IPS-NIHi11 (cell line): ENCODE results near the gene COL21A1.

Experiments used
- DNase-seq: peaks from one replicate; pipeline ENCODE4 v3.0.0; 2012; ENCODE audit warnings: mixed read lengths, low spot score

COL21A1 gene

DNA sequence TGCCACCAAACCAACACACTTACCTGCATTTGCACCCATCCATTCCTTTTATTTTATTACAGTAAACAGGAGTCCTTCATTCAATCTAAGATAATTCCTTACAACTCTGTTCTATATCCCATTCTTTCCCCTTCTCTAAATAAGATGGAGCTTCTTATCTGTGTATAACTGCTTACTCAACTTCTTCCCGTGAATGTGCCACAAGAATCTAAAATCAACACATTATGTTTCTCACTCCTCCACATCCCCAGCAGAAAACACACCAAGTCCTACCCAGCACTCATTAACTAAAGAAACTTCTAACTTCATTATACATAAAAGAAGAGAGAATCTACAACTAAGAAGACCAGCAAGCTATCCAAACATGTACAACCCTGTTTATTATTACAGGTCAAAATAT is 141.1 kb downstream of the COL21A1 start:
- no peak for DNase-seq

GRCh38 chr6:56104591-56104990 is 142.8 kb downstream of the COL21A1 start:
- DNase-seq = no peak

- DNase-seq = no peak
Measured at GRCh38 chr6:56102216-56102615, 145.2 kb downstream of the COL21A1 start.

DNA sequence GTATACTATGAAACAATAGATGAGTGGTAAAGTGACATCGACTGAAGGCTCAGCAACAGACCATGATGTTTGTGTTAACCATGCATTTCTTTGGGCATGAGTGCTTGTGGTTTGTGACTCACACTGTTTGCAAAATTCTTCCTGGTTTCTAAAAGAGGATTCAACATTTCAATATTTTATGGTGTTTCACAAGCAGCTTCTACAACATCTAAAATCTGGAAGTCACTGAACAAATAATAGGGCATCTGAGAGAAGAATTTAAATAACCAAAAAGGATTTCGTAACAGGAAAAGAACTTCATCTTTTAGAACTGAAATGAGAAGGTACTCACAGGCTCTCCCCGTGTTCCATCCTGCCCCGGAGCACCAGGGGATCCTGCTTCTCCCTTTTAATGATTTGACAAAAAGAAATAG is 146.2 kb downstream of the COL21A1 start:
- no peak for DNase-seq

- DNase-seq = no peak
Measured at GRCh38 chr6:56096946-56097621, 150.3 kb downstream of the COL21A1 start.

DNA sequence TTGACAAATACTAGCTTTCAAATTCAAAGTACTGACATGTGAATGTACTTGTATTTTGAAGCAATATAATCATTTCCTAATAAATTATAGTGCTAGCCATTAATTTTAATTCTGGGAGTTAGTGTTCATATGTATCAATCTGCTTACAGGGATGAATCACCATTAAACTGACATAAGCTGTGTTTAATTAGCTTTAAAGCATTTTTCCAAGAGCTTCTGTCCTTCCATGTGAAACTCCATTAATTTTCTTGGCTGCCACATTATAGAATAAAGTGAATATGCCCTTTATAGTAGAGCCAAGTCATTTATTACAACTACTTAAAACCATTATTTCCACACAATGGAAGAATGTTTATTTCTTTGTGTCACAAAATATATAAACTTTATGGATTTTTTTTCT is 150.8 kb downstream of the COL21A1 start:
- no peak for DNase-seq

DNA sequence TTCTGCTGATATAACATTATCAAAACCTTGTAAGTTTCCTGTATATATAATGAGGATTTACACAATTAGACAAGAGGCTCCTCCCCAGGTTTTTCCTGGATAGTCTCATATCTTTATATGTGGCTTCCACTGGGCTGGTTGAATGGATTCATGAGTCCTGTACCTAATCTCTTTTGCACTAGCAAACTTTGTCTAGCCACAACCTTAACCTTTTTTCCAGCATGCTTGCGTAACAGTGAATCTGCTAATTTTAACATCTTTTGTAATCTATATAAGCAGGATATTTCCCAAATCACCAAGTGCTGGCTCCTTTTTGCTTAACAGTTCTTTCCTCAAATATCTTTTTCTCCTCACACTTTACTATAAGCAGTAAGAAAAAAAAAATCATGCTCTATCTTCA is 153.6 kb downstream of the COL21A1 start:
- no peak for DNase-seq

DNA sequence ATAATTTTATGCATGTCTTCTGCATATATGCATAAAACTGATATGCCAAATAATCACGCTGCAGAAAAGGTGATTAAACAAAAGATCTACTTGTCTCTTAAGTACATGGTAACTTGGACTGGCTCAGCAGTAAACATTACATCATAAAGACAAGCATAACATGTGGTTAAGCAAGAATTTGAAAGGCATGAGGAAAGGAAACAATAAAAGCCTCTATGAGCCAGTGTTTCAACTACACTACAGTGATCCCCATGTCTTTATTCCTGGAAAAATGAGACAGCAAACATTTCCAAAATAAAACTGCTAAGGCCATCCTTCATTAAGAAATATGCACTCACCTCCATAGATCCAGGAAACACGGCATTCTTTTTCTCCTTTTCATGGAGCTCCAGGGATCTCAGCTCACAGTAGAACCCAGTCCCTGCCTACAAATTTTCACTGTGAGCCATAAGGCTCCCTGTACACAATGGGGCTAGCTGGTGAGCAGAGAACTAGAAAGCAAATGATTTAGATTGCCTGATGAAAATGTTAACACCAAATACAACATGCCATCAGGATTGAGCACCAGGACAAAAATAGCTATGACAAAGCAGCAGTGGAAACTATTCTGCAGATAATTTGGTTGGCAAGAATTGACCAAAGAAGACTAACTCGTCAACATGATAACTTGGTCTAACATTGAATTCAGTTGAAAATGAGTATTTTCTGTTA is 156.1 kb downstream of the COL21A1 start:
- no peak for DNase-seq

DNA sequence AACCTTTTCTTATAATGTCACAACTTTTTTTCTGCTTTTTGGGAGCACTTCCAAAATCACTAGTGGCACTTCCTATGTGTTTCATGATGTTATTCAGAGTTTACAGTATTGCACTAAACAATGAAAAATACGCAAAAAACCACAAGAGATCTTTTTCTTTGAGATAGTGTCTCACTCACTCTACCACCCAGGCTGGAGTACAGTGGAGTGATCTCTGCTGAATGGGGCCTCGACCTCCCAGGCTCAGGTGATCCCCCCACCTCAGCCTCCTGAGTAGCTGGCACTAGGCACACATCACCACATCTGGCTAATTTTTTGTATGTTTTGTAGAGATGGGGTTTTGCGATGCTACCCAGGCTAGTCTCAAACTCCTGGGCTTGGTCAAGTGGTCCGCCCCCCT is 158.7 kb downstream of the COL21A1 start:
- no peak for DNase-seq

DNA sequence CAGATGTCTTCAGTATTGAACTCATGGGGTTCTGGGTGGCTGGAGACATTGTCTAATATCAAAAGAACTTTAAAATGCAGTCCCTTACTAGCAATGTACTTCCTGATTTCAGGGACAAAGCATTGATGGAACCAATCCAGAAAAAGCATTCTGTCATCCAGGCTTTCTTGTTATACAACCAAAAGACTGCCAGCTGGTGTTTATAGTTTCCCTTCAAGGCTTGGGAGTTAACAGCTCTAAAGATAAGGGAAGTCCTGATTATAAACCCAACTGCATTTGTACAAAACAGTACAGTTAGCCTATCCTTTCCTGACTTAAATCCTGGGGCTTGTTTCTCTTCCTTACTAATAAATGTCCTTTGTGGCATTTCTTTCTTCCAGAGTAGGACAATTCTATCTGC is 160.0 kb downstream of the COL21A1 start:
- DNase-seq = no peak

GRCh38 chr6:56079751-56080540 is 167.4 kb downstream of the COL21A1 start:
- no peak for DNase-seq

DNA sequence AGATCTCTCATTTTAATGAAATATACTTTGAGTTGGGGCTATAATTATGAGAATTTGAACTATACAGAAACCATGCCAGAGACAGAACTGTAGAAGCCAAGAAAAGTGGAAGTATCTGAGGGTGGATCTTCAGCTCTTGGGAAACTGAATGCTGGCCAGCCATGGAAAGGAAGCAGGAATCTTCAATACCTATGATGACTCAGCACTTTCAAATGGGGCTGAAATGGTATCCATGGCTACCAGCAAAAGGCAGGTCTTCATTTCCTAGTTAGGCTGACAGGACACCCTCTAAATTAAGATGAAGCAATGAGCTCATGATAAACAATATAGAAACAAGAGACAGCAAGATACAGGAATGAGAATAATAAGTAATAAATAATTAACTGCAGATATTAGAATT is 171.3 kb downstream of the COL21A1 start:
- peak; percentile 10 for DNase-seq

- no peak for DNase-seq
Measured at GRCh38 chr6:56073761-56074160, 173.6 kb downstream of the COL21A1 start.

DNA sequence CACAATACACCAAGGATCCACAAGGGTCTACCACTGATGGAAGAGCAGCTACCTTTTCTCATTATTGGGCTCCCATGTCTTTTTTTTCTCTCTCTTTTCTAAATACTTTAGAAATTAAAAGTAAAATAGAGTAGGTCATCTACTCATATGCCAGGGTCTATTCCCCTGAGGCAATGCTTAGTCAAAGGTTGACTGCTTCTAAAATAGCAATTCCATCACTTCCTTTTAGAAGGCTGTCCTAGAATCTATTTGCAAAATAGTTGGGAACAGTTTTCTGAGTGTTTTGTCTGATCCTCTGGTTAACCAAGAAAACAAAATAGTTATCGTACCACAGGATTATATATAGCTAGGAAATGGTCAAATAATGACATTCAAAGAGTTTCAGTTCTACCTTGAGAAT is 174.1 kb downstream of the COL21A1 start:
- DNase-seq = no peak

GRCh38 chr6:56072856-56073255 is 174.5 kb downstream of the COL21A1 start:
- no peak for DNase-seq

DNA sequence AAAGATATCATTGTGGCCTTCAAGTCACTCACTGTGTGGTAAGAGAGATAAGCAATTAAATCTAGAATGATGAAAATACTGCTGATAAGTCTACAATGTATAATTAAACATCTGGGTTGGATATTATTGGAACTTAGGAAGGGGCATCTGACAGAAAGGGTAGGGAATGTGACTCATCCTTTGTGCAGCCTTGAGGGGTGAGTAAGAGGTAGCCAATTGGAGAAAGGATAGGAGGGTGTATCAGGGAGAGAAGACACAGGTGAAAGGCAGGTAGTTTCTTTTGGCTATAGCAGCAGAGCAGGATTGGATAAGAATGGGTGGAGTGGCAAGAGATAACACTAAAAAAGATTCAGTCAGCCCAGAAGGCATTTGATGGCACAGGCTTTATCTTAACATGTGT is 182.0 kb downstream of the COL21A1 start:
- no peak for DNase-seq

DNA sequence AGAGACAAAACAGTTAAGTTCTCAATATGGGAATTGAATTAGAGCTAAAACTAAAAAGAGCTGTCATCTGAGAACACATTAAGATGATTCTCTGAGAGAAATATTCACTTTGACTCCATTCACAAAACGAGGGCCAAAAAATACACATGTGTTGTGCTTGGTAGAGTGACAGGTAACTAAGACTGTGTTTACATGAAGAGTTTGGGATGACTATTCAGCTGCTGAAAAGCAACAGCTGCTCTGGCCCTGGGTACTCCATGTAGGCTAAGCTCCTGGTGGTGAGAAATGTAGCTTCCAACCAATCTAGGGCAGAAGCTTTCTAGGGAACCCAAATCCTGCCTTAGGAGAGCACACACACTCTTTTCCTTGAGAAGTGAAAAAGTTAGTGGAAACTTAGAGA is 184.5 kb downstream of the COL21A1 start:
- no peak for DNase-seq

DNA sequence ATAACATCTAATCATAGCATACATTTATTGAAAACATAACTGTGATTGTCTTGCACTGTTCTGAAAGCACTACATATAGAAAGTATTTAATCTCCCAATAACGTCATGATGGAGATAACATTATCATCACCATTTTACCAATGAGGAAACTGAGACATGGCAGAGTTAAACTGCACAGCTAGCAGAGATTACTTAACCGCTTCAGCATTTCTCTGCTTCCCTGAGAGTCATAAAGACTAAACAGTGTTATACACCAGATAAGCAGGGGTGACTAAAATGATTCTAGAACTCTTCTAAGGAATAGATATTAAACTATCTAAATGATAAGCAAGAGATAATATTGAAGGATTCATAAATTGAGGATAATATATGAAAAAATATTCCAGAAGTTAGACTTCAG is 188.7 kb downstream of the COL21A1 start:
- no peak for DNase-seq

DNA sequence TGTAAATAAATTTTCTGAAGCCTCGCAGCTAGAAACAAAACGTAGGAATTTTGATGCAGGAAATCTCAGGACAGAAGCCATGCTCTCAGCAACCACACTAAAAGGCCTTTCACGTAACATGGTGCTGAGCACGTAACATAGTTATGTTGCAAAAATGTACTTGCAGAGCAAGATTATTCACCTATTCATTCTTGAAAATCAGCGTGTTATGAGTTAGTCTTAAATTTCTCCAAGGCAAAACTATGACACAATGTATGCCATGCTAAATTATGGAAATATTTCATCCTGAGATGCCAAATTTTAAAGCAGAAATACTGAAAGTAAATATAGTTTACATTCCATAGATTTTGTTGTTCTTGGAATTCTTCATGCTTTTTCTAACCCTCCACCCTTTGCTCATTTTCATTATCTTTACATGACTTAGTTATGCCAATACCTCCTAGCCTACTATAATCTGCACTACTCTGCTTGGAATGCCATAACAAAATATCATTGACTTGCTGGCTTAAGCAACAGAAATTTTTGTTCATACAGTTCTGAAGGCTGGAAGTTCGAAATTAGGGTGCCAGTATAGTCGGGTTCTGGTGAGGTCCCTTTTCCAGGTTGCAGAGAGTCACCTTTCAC is 192.2 kb downstream of the COL21A1 start:
- no peak for DNase-seq

- DNase-seq = no peak
Measured at GRCh38 chr6:56051202-56051598, 196.2 kb downstream of the COL21A1 start.

DNA sequence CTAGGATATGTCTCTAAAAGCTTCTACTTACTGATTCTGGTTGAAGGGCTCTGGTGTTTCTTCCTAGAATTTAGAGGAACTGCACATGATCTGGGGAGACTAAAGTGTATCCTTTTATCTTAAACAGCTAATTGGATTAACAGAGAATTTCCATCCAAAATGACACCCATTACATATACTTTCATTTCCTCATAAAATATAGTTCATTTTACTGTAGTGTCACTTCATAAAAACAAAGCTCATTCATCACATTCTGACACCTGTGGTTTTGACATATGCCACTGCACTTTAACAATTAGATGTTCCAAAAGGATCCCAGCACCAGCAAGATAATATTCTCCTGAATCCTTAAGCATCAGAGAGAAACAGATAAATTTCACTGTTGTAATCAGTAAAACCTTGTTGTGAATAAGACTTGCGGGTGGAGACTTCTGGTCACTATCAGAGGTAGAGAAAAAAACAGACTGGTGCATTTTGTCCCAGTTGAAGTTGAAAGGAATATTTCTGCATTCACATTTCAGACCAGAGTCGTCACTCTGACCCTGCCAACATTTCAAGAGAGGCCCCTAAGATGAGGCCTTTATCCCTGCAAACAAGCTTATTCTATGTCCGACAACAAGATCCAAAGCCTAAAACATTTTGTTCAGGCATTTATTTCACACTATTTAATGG is 196.7 kb downstream of the COL21A1 start:
- DNase-seq = no peak

DNA sequence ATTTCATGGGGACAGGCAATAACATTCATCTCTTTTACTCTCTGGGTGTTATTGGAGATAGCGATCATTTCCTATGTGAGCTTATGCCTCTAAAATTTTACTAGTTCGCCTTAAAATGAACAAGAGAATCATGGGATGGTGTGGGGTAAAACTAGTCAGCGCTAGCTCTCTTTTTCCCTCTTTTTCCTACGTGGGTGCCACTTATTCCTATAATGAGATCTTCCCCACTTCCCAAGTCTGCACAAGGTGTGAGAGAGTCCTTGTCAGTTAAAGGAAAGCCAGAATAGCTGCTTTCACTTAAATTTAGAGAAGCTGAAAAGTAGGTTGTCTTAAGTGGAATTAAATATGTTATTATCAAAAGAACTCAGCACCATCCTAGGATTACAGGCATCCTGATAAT is 198.8 kb downstream of the COL21A1 start:
- no peak for DNase-seq
